ENCODE results near the gene C5orf15.

DNA sequence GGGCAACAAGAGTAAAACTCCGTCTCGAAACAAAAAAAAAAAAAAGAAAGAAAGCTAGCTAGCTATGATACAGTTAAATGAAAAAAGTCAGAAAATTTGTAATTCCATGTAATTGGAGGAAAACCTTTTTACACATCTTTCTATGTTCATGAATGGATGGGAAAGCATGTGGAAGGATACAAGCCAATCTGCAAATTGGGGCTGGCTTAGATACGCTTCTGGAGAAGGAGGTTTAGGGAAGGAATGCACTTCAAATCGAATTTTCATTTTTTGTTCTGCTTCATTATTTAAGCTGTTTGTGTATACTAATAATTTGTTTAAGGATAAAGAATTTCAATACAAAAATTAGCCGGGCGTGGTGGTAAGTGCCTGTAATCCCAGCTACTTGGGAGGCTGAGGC is 29.6 kb upstream of the C5orf15 start:
- TF ChIP-seq POLR2A (IDR thresholded peaks at IDR 0.05) (no peak), POLR2AphosphoS5 (IDR thresholded peaks at IDR 0.05) (no peak), EP300 (IDR thresholded peaks at IDR 0.05) (no peak)
- TF ChIP-seq, protein P1, sequence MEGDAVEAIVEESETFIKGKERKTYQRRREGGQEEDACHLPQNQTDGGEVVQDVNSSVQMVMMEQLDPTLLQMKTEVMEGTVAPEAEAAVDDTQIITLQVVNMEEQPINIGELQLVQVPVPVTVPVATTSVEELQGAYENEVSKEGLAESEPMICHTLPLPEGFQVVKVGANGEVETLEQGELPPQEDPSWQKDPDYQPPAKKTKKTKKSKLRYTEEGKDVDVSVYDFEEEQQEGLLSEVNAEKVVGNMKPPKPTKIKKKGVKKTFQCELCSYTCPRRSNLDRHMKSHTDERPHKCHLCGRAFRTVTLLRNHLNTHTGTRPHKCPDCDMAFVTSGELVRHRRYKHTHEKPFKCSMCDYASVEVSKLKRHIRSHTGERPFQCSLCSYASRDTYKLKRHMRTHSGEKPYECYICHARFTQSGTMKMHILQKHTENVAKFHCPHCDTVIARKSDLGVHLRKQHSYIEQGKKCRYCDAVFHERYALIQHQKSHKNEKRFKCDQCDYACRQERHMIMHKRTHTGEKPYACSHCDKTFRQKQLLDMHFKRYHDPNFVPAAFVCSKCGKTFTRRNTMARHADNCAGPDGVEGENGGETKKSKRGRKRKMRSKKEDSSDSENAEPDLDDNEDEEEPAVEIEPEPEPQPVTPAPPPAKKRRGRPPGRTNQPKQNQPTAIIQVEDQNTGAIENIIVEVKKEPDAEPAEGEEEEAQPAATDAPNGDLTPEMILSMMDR (IDR thresholded peaks at IDR 0.05), result no peak
